ENCODE results near the gene SPTB.
"Not testable (repeated sequence)": the region's sequence is repeated elsewhere in the genome, so short reads cannot be mapped to it uniquely, and the experiment has no call there.

The SPTB gene

GRCh38 chr14:64806862-64807495 lies 72.7 kb downstream of the SPTB start:
- Histone ChIP-seq H3K9me3 (ENCODE audit: control insufficient read depth, insufficient read depth, low read depth, low read length) (no peaks in the 10 kb centered on the region), H3K4me3 (ENCODE audit: low read depth, low read length) (no peak overlapping the region), H3K36me3 (ENCODE audit: control insufficient read depth in 2 of 2, insufficient read depth in 1 of 2, low read length in 2 of 2) (no peaks in the 10 kb centered on the region; a peak in 1 of 3 replicates), H3K27ac (ENCODE audit: extremely low read depth, low read depth, low read length) (no peak overlapping the region; the same call in 1 of the 2 replicates), H3K4me1 (ENCODE audit: control insufficient read depth, insufficient read depth, low read length) (peaks cover 7% of the 10 kb centered on the region)
- ChIA-PET CTCF (interaction anchor here (0.6 to 4.2 kb wide), 3 partner anchors 85 to 128 kb away, joined by 5 to 19 read pairs (median 5); no protein-coding TSS in a partner anchor), POLR2A (no interaction called here)
- no peak for TF ChIP-seq ZNF501 (tag by site-specific recombination; IDR thresholded peaks at IDR 0.05)
- TF ChIP-seq OSR2 (tag by site-specific recombination; IDR thresholded peaks at IDR 0.05) = no peak
- no peak for TF ChIP-seq KLF1 (tag by site-specific recombination; IDR thresholded peaks at IDR 0.05)
- TF ChIP-seq ZNF677 (tag by site-specific recombination; IDR thresholded peaks at IDR 0.05) = no peak
- no peak for TF ChIP-seq MYNN (tag by site-specific recombination; IDR thresholded peaks at IDR 0.05; ENCODE audit: borderline replicate concordance)
- TF ChIP-seq, protein P1, sequence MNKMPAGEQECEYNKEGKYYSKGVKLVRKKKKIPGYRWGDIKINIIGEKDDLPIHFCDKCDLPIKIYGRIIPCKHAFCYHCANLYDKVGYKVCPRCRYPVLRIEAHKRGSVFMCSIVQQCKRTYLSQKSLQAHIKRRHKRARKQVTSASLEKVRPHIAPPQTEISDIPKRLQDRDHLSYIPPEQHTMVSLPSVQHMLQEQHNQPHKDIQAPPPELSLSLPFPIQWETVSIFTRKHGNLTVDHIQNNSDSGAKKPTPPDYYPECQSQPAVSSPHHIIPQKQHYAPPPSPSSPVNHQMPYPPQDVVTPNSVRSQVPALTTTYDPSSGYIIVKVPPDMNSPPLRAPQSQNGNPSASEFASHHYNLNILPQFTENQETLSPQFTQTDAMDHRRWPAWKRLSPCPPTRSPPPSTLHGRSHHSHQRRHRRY (tag by site-specific recombination; IDR thresholded peaks at IDR 0.05) = no peak
- TF ChIP-seq REPIN1 (tag by site-specific recombination; IDR thresholded peaks at IDR 0.05; ENCODE audit: low read depth) = no peak
- no peak for TF ChIP-seq ZNF747 (tag by site-specific recombination; IDR thresholded peaks at IDR 0.05)
- no peak for TF ChIP-seq ZBTB49 (tag by site-specific recombination; IDR thresholded peaks at IDR 0.05; ENCODE audit: low read depth)
- no peak for TF ChIP-seq ZNF133 (tag by site-specific recombination; IDR thresholded peaks at IDR 0.05)
- no peak for TF ChIP-seq ZNF426 (tag by site-specific recombination; IDR thresholded peaks at IDR 0.05)
- TF ChIP-seq ZNF658 (tag by site-specific recombination; IDR thresholded peaks at IDR 0.05) = no peak
- no peak for TF ChIP-seq ZBTB1 (tag by site-specific recombination; IDR thresholded peaks at IDR 0.05)
- TF ChIP-seq ZNF280C (tag by site-specific recombination; IDR thresholded peaks at IDR 0.05) = no peak
- no peak for TF ChIP-seq GLI4 (tag by site-specific recombination; IDR thresholded peaks at IDR 0.05)
- TF ChIP-seq ZNF626 (tag by site-specific recombination; IDR thresholded peaks at IDR 0.05) = no peak

- TF ChIP-seq MYNN (tag by site-specific recombination; IDR thresholded peaks at IDR 0.05; ENCODE audit: borderline replicate concordance) (no peak), ZNF292 (tag by site-specific recombination; IDR thresholded peaks at IDR 0.05; ENCODE audit: borderline replicate concordance, low read depth) (no peak), ZNF544 (tag by site-specific recombination; IDR thresholded peaks at IDR 0.05) (no peak), SCRT1 (tag by site-specific recombination; IDR thresholded peaks at IDR 0.05; ENCODE audit: borderline replicate concordance) (no peak)
- TF ChIP-seq, protein P2, sequence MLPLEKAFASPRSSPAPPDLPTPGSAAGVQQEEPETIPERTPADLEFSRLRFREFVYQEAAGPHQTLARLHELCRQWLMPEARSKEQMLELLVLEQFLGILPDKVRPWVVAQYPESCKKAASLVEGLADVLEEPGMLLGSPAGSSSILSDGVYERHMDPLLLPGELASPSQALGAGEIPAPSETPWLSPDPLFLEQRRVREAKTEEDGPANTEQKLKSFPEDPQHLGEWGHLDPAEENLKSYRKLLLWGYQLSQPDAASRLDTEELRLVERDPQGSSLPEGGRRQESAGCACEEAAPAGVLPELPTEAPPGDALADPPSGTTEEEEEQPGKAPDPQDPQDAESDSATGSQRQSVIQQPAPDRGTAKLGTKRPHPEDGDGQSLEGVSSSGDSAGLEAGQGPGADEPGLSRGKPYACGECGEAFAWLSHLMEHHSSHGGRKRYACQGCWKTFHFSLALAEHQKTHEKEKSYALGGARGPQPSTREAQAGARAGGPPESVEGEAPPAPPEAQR (tag by site-specific recombination; IDR thresholded peaks at IDR 0.05) = no peak
- H3K4me1 ChIP-seq (ENCODE audit: control insufficient read depth, insufficient read depth, low read length) = peaks cover 2% of the 10 kb centered on the region
- H3K36me3 ChIP-seq (ENCODE audit: control insufficient read depth in 2 of 2, insufficient read depth in 1 of 2, low read length in 2 of 2) = no peaks in the 10 kb centered on the region; a peak in 1 of 3 replicates
- POLR2A ChIA-PET = no interaction called here
- no peak overlapping the region for H3K27ac ChIP-seq (ENCODE audit: extremely low read depth, low read depth, low read length)
- H3K4me3 ChIP-seq (ENCODE audit: low read depth, low read length) = no peak overlapping the region
- H3K9me3 ChIP-seq (ENCODE audit: control insufficient read depth, insufficient read depth, low read depth, low read length) = no peaks in the 10 kb centered on the region
- CTCF ChIA-PET = interaction anchor here (0.6 to 4.2 kb wide), 3 partner anchors 17 to 129 kb away, joined by 3 to 19 read pairs (median 5); no protein-coding TSS in a partner anchor
Measured at GRCh38 chr14:64806202-64806861, 73.4 kb downstream of the SPTB start.

- CTCF ChIA-PET = interaction anchor here (1.0 to 4.2 kb wide), 2 partner anchors 18 to 87 kb away, joined by 3 to 19 read pairs; no protein-coding TSS in a partner anchor
Measured at GRCh38 chr14:64805646-64806045, 74.1 kb downstream of the SPTB start.

More at GRCh38 chr14:64805646-64806045, 74.1 kb downstream of the SPTB start:
- H3K36me3 ChIP-seq (ENCODE audit: control insufficient read depth in 2 of 2, insufficient read depth in 1 of 2, low read length in 2 of 2); POLR2A ChIA-PET; H3K27ac ChIP-seq (ENCODE audit: extremely low read depth, low read depth, low read length); H3K4me1 ChIP-seq (ENCODE audit: control insufficient read depth, insufficient read depth, low read length); H3K9me3 ChIP-seq (ENCODE audit: control insufficient read depth, insufficient read depth, low read depth, low read length); H3K4me3 ChIP-seq (ENCODE audit: low read depth, low read length): not testable (repeated sequence)

Measured in HEK293 (cell line).